Vagina (tissue), 2 donors: ENCODE measurements around the gene INHBC. TPM values are rescaled to one million over a fixed set of nuclear protein-coding genes. Genes with fewer than 3 reads are reported as not detected.

Experiments
- DNase-seq, 2 donors: peaks; one replicate each; pipeline ENCODE4 v3.0.0-alpha.2; 2017; ENCODE audit errors: extremely low spot score in 2 of 2
- H3K27ac ChIP-seq: fragments of 200-600 bp; sonication (generic); one replicate; pipeline ENCODE4 v1.5.1; 2019
- H3K27me3 ChIP-seq: fragments of 200-600 bp; sonication (generic); one replicate; pipeline ENCODE4 v1.5.1; 2019
- H3K36me3 ChIP-seq, 2 donors: fragments of 200-600 bp; sonication (generic); one replicate each; pipeline ENCODE4 v1.5.1; 2017 to 2019
- H3K4me1 ChIP-seq: fragments of 200-600 bp; sonication (generic); one replicate; pipeline ENCODE4 v1.5.1; 2019
- H3K4me3 ChIP-seq, 2 donors: fragments of 200-600 bp; sonication (generic); 1 replicate in 1 of 2; 2 replicates in 1 of 2; pipeline ENCODE4 v1.5.1; 2016 to 2019
- H3K9me3 ChIP-seq: fragments of 200-600 bp; sonication (generic); one replicate; pipeline ENCODE4 v1.5.1; 2019
- CTCF ChIP-seq, 3 experiments: fragments of 450-650 bp in 2 of 3; fragments of 200-600 bp in 1 of 3; sonication (generic) in 1 of 3; IDR thresholded peaks; one replicate each; pipeline ENCODE4 v1.5.1; 2017 to 2019; ENCODE audit warnings: antibody characterized with exemption in 3 of 3, mild to moderate bottlenecking in 2 of 3, moderate library complexity in 2 of 3
- POLR2A ChIP-seq, 2 donors: fragments of 450-650 bp; IDR thresholded peaks; one replicate each; pipeline ENCODE4 v1.6.1; 2017; ENCODE audit warnings: antibody characterized with exemption in 2 of 2, mild to moderate bottlenecking in 2 of 2, moderate library complexity in 2 of 2
- POLR2AphosphoS5 ChIP-seq, 2 donors: sonication (generic); formaldehyde crosslinking; IDR thresholded peaks; one replicate each; pipeline ENCODE4 v1.9.0; 2017; ENCODE audit warnings: antibody characterized with exemption in 2 of 2, mild to moderate bottlenecking in 2 of 2, low read depth in 1 of 2; ENCODE audit not compliant: insufficient read depth in 1 of 2
- intact Hi-C: fragments of 100-400 bp; cut with DNase I; formaldehyde crosslinking; loops from one replicate; pipeline ENCODE4 v1.15.1; 2023
- total RNA-seq: library from RNA; depleted of rRNA; stranded (reverse); fragments of >200 nt; gene quantifications from one replicate; pipeline ENCODE4 v1.2.3, GENCODE V29; 2016

Gene INHBC
- total RNA-seq, 1 donor from 2014 or later = not detected

GRCh38 chr12:57444744-57445143 is 10.2 kb downstream of the INHBC start:
- Histone ChIP-seq H3K36me3 (no peaks in the 10 kb centered on the region), H3K27me3 (no peaks in the 10 kb centered on the region), H3K4me3 (no peak overlapping the region), H3K9me3 (no peaks in the 10 kb centered on the region), H3K4me1 (no peaks in the 10 kb centered on the region), H3K27ac (no peak overlapping the region)
- no peak for TF ChIP-seq POLR2A (IDR thresholded peaks at IDR 0.05)
- TF ChIP-seq POLR2AphosphoS5 (IDR thresholded peaks at IDR 0.05; ENCODE audit: insufficient read depth in 1 of 2, low read depth in 1 of 2) = no peak
- DNase-seq = no peak
- intact Hi-C loops = no loop called here

GRCh38 chr12:57446292-57446960 is 11.8 kb downstream of the INHBC start:
- no peak for DNase-seq
- H3K36me3 ChIP-seq = no peaks in the 10 kb centered on the region
- H3K4me3 ChIP-seq = no peak overlapping the region
- TF ChIP-seq POLR2A (IDR thresholded peaks at IDR 0.05) = no peak
- no peak for TF ChIP-seq POLR2AphosphoS5 (IDR thresholded peaks at IDR 0.05; ENCODE audit: insufficient read depth in 1 of 2, low read depth in 1 of 2)
- TF ChIP-seq CTCF (IDR thresholded peaks at IDR 0.05) = no peak
- no peaks in the 10 kb centered on the region for H3K27me3 ChIP-seq
- H3K4me1 ChIP-seq = no peaks in the 10 kb centered on the region
- intact Hi-C loops = no loop called here
- H3K27ac ChIP-seq = no peak overlapping the region
- H3K9me3 ChIP-seq = no peaks in the 10 kb centered on the region

- DNase-seq = no peak
- no peaks in the 10 kb centered on the region for H3K27me3 ChIP-seq
- no peak overlapping the region for H3K27ac ChIP-seq
- no peaks in the 10 kb centered on the region for H3K9me3 ChIP-seq
- no peak overlapping the region for H3K4me3 ChIP-seq
- H3K36me3 ChIP-seq = no peaks in the 10 kb centered on the region
- no peaks in the 10 kb centered on the region for H3K4me1 ChIP-seq
- intact Hi-C loops = no loop called here
- TF ChIP-seq POLR2A (IDR thresholded peaks at IDR 0.05) (no peak), POLR2AphosphoS5 (IDR thresholded peaks at IDR 0.05; ENCODE audit: insufficient read depth in 1 of 2, low read depth in 1 of 2) (no peak), CTCF (IDR thresholded peaks at IDR 0.05) (no peak)
These were observed 14.1 kb downstream of the INHBC start for GRCh38 chr12:57448669-57449068.

- intact Hi-C loops = no loop called here
- TF ChIP-seq POLR2AphosphoS5 (IDR thresholded peaks at IDR 0.05; ENCODE audit: insufficient read depth in 1 of 2, low read depth in 1 of 2) (no peak), CTCF (IDR thresholded peaks at IDR 0.05) (no peak), POLR2A (IDR thresholded peaks at IDR 0.05) (no peak)
- Histone ChIP-seq H3K9me3 (no peaks in the 10 kb centered on the region), H3K27me3 (no peaks in the 10 kb centered on the region), H3K27ac (no peak overlapping the region), H3K36me3 (no peaks in the 10 kb centered on the region), H3K4me3 (no peak overlapping the region), H3K4me1 (no peaks in the 10 kb centered on the region)
- DNase-seq = no peak
These were observed 14.8 kb downstream of the INHBC start for GRCh38 chr12:57449375-57449774.

- no peak for DNase-seq
- Histone ChIP-seq H3K4me1 (no peaks in the 10 kb centered on the region), H3K27me3 (no peaks in the 10 kb centered on the region), H3K27ac (no peak overlapping the region), H3K36me3 (no peaks in the 10 kb centered on the region), H3K9me3 (no peaks in the 10 kb centered on the region), H3K4me3 (no peak overlapping the region)
- intact Hi-C loops = loop anchor here (5.0 to 10.0 kb wide), 2 partner anchors 145 to 188 kb away; no protein-coding TSS in a partner anchor
- TF ChIP-seq POLR2A (IDR thresholded peaks at IDR 0.05) (no peak), POLR2AphosphoS5 (IDR thresholded peaks at IDR 0.05; ENCODE audit: insufficient read depth in 1 of 2, low read depth in 1 of 2) (no peak), CTCF (IDR thresholded peaks at IDR 0.05) (no peak)
These were observed 15.5 kb downstream of the INHBC start for GRCh38 chr12:57450057-57450456.
